Glutamatergic neuron (in vitro differentiated cells): ENCODE results near the gene KIF20B. TPM values are rescaled to one million over a fixed set of nuclear protein-coding genes. Genes with fewer than 3 reads are reported as not detected.

ENCODE experiments used
- DNase-seq: peaks from one replicate; pipeline ENCODE4 v3.0.0; 2022
- H3K27ac Mint-ChIP-seq: one replicate; pipeline ENCODE4 v1.8.0; 2020; ENCODE audit warnings: mild to moderate bottlenecking, mixed read lengths, inconsistent platforms; ENCODE audit not compliant: unreplicated experiment
- H3K27me3 Mint-ChIP-seq: one replicate; pipeline ENCODE4 v1.8.0; 2020; ENCODE audit warnings: mild to moderate bottlenecking, moderate library complexity, mixed read lengths, inconsistent platforms; ENCODE audit not compliant: unreplicated experiment
- H3K36me3 Mint-ChIP-seq: one replicate; pipeline ENCODE4 v1.8.0; 2020; ENCODE audit warnings: mild to moderate bottlenecking, mixed read lengths, inconsistent platforms; ENCODE audit not compliant: unreplicated experiment
- H3K4me1 Mint-ChIP-seq: one replicate; pipeline ENCODE4 v1.8.0; 2020; ENCODE audit warnings: mild to moderate bottlenecking, low read depth, mixed read lengths, inconsistent platforms; ENCODE audit not compliant: unreplicated experiment
- H3K4me3 Mint-ChIP-seq: one replicate; pipeline ENCODE4 v1.8.0; 2020; ENCODE audit warnings: mild to moderate bottlenecking, mixed read lengths, inconsistent platforms; ENCODE audit not compliant: unreplicated experiment
- H3K9me3 Mint-ChIP-seq: one replicate; pipeline ENCODE4 v1.8.0; 2020; ENCODE audit warnings: mild to moderate bottlenecking, moderate library complexity, mixed read lengths, inconsistent platforms; ENCODE audit not compliant: unreplicated experiment
- total RNA-seq: library from RNA; stranded (reverse); fragmentation: NEBNext Ultra II Directional; extraction: Animal tissue kit (Norgen Biotek cat#: 25700); gene quantifications from one replicate; pipeline ENCODE4 v1.2.1, GENCODE V29; 2021; ENCODE audit not compliant: unreplicated experiment
- TF ChIP-seq, protein P1 (sequence below): fragments of 200-600 bp; sonication (generic); IDR thresholded peaks from one replicate; pipeline ENCODE4 v1.5.0; 2021; ENCODE audit not compliant: partially characterized antibody, unreplicated experiment

KIF20B gene
- total RNA-seq, 1 donor from 2014 or later: 10.7 TPM

DNA sequence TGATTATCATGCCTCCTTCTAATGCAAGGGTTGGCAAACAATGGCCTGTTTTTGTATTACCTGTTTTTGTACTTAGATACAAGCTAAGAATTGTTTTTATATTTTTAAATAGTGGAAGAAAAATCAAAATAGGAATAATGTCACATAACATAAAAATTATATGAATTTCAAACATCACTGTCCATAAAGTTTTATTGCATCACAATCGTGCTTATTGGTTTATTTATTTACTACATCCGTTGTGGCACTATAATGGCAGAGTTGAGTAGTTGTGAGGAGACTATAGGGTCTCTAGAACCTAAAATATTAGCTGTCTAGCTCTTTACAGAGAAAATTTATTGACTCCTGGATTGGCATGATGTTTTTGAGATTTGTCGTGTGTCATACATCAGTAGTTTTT lies 4.1 kb downstream of the KIF20B start:
- DNase-seq: no peak
- no peak overlapping the region for H3K27ac Mint-ChIP-seq
- no peaks in the 10 kb centered on the region for H3K36me3 Mint-ChIP-seq
- TF ChIP-seq, protein P1, sequence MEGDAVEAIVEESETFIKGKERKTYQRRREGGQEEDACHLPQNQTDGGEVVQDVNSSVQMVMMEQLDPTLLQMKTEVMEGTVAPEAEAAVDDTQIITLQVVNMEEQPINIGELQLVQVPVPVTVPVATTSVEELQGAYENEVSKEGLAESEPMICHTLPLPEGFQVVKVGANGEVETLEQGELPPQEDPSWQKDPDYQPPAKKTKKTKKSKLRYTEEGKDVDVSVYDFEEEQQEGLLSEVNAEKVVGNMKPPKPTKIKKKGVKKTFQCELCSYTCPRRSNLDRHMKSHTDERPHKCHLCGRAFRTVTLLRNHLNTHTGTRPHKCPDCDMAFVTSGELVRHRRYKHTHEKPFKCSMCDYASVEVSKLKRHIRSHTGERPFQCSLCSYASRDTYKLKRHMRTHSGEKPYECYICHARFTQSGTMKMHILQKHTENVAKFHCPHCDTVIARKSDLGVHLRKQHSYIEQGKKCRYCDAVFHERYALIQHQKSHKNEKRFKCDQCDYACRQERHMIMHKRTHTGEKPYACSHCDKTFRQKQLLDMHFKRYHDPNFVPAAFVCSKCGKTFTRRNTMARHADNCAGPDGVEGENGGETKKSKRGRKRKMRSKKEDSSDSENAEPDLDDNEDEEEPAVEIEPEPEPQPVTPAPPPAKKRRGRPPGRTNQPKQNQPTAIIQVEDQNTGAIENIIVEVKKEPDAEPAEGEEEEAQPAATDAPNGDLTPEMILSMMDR: no peak
- peaks cover 6% of the 10 kb centered on the region for H3K4me1 Mint-ChIP-seq
- H3K4me3 Mint-ChIP-seq: no peak overlapping the region
- no peaks in the 10 kb centered on the region for H3K27me3 Mint-ChIP-seq
- H3K9me3 Mint-ChIP-seq: peaks cover 2% of the 10 kb centered on the region

DNA sequence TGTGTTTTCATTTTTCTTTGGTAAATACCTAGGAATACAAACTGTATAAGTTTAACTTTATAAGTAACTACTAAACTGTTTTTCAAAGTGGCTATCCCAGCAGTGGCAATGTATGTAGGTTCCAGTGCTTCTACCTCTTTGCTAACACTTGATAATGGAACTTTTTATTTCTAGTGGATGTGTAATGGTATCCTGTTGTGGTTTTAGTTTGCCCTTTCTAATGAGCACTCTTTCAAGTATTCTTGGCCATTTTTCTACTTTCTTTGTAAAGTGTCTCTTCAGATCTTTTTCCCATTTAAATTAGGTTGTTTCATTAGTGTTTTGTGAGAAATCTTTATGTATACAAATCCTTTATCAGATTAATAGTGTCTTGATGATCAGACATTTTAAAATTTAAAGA lies 4.6 kb downstream of the KIF20B start:
- H3K4me3 Mint-ChIP-seq: no peak overlapping the region
- peaks cover 2% of the 10 kb centered on the region for H3K9me3 Mint-ChIP-seq
- H3K27ac Mint-ChIP-seq: no peak overlapping the region
- DNase-seq: no peak
- TF ChIP-seq, protein P1: no peak
- no peaks in the 10 kb centered on the region for H3K27me3 Mint-ChIP-seq
- peaks cover 3% of the 10 kb centered on the region for H3K4me1 Mint-ChIP-seq
- H3K36me3 Mint-ChIP-seq: no peaks in the 10 kb centered on the region

DNA sequence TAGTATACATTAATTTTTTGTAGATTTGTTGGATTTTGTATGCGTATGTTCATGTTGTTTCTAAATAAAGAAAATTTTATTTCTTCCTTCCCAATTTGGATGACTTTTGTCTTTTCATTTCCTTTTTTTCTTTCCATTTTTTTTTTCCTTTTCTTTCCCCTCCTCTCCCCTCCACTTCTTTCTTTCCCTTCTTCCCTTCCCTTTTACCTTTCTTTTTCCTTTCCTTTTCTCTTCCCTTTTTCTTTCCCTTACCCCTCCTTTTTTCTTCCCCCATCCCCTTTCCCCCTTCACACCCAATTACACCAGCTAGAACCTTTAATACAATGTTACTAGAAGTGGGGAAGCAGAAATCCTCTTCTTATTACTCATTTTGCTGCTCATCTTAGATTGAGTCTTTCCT lies 6.0 kb downstream of the KIF20B start:
- TF ChIP-seq, protein P1: no peak

DNA sequence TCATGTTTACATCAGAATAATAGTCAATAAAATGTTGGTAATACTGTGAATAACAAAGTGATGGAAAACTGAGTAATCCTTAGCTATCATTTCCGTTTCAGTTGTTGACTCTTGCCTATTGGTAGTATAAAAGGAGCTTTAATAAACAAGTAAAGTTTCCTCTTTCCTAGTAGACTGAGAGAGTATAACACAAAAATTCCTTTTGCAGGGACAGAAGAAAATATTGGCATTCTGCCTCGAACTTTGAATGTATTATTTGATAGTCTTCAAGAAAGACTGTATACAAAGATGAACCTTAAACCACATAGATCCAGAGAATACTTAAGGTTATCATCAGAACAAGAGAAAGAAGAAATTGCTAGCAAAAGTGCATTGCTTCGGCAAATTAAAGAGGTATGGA lies 9.4 kb downstream of the KIF20B start:
- TF ChIP-seq, protein P1: no peak
- no peaks in the 10 kb centered on the region for H3K27me3 Mint-ChIP-seq
- no peaks in the 10 kb centered on the region for H3K9me3 Mint-ChIP-seq
- H3K27ac Mint-ChIP-seq: no peak overlapping the region
- H3K36me3 Mint-ChIP-seq: no peaks in the 10 kb centered on the region
- no peaks in the 10 kb centered on the region for H3K4me1 Mint-ChIP-seq
- H3K4me3 Mint-ChIP-seq: no peak overlapping the region
- no peak for DNase-seq

More for the DNA sequence above, 6.0 kb downstream of the KIF20B start:
- Mint-ChIP-seq H3K27me3 (no peaks in the 10 kb centered on the region), H3K4me1 (peaks cover 3% of the 10 kb centered on the region), H3K9me3 (no peaks in the 10 kb centered on the region), H3K4me3 (no peak overlapping the region), H3K27ac (no peak overlapping the region), H3K36me3 (no peaks in the 10 kb centered on the region)
- DNase-seq: no peak

DNA sequence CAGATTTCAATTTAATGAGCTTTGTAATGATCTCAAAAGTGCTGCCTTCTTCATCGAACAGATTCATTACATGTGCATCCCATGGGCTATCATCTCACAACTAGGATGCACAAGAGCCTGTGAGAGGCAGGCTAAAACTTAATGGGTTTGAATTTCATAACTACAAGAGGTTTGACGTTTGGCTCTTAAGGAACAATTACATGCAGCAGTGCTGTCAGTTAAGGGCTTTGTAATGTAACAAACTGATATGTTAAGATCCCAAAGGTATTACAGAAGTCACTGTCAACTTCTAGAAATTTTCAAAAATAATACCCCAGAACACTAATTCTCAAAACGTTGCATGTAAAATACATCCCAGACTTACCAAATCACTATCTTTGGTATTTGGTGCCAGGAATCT lies 33.2 kb downstream of the KIF20B start:
- H3K4me1 Mint-ChIP-seq: no peaks in the 10 kb centered on the region
- no peaks in the 10 kb centered on the region for H3K36me3 Mint-ChIP-seq
- H3K9me3 Mint-ChIP-seq: no peaks in the 10 kb centered on the region
- DNase-seq: no peak
- H3K27ac Mint-ChIP-seq: no peak overlapping the region
- no peak overlapping the region for H3K4me3 Mint-ChIP-seq
- no peaks in the 10 kb centered on the region for H3K27me3 Mint-ChIP-seq
- TF ChIP-seq, protein P1: no peak
